AG08395 (cell line): ENCODE data around the gene FBLN7.
"Not testable (repeated sequence)": the region's sequence is repeated elsewhere in the genome, so short reads cannot be mapped to it uniquely, and the experiment has no call there.

Source experiments
- DNase-seq: peaks from one replicate; pipeline ENCODE4 v3.0.0; 2012; ENCODE audit warnings: mixed read lengths, low spot score

FBLN7 gene, protein sequence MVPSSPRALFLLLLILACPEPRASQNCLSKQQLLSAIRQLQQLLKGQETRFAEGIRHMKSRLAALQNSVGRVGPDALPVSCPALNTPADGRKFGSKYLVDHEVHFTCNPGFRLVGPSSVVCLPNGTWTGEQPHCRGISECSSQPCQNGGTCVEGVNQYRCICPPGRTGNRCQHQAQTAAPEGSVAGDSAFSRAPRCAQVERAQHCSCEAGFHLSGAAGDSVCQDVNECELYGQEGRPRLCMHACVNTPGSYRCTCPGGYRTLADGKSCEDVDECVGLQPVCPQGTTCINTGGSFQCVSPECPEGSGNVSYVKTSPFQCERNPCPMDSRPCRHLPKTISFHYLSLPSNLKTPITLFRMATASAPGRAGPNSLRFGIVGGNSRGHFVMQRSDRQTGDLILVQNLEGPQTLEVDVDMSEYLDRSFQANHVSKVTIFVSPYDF

DNA sequence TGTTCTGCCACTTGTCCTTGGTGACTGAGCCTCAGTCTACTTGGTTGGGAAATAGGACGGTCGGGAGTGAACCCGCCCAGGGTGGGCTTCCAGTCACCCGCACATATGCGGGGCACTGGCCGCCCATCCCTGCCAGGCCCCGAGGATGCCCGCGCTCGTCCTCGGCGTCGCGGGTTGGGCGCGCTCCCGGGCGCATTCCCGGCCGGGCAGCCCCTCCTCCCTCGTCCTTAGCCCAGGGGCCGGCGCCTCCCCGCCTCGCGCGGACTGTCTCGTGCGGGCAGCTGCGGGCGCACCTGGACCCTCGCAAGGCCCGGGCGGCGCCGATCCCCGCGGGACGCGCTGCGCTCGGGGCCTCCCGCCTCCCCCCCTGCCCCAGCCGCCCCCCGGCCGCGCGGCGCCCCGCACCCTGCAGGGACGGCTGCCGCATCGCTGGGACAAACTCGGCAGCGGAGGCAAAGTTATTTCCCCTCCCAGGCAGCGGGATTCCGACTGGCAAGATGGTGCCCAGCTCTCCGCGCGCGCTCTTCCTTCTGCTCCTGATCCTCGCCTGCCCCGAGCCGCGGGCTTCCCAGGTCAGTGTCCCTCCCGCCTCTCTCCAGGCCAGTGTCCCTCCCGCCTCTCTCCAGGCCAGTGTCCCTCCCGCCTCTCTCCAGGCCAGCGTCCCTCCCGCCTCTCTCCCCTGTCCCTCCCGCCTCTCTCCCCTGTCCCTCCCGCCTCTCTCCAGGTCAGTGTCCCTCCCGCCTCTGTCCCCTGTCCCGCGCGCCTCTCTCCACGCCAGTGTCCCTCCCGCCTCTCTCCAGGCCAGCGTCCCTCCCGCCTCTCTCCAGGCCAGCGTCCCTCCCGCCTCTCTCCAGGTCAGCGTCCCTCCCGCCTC is at the start of gene FBLN7:
Gene FBLN7, plus strand, starts transcription at position 227 of the 874 bp plus-strand sequence. Its CDS starts 271 bp downstream, at position 498.
- peak; percentile 50 for DNase-seq

- DNase-seq, result no peak
These were observed 48.8 kb upstream of the FBLN7 start for GRCh38 chr2:112089375-112089774.

DNA sequence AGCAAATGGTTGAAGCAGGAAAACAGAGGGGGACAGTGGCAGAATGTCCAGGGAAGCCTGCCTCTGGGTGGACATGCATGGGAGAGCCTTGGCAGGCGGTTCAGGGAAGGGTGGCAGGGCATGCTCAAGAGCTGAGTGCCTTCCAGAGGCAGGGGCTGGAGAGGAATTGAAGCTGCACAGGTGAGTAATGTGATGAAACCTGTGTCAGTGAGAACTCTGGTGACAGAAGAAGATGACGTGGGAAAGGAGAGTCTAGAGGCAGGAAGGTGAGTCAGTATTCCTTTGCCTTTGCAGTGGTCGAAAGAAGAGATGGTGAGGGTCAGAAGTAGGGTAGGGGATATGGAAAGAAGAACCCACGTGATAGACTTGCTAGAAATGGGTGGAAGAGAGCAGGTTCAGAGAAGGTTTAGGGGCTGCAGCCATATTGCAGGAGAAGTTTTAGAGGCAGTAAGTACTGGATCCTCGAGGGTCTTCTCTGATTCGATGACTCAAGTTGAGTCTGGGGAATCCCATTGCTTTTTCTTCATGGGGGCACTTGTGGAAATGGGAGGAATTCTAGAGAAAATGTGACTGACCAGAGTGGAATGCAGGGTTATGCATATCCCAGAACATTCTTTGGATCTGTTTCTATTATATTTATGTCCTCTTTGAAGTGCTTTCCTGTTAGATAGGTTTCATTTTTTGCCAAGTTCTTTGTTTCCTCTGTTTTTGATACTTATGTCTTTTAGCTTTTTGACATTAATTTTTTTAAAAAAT is 45.7 kb upstream of the FBLN7 start:
- peak; percentile 74 for DNase-seq

DNA sequence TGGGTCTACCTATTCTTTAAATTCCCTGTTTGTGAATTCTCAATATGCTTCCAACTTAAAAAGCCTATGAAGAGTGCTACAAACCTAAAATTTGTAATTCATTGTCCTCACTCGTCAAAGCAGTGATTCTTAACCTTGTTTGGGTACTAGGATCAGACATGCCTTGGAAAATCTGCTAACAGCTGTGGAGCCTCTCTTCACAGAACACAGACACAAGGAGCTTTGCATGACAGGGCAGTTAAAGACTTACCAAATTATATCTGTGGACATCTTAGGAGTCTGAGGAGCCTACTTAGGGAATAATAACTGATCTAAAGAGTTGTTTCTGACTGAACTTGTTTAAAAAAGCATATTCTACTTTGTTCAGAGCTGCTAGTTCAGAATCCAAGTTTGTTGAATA is 45.0 kb upstream of the FBLN7 start:
- DNase-seq, result no peak

DNA sequence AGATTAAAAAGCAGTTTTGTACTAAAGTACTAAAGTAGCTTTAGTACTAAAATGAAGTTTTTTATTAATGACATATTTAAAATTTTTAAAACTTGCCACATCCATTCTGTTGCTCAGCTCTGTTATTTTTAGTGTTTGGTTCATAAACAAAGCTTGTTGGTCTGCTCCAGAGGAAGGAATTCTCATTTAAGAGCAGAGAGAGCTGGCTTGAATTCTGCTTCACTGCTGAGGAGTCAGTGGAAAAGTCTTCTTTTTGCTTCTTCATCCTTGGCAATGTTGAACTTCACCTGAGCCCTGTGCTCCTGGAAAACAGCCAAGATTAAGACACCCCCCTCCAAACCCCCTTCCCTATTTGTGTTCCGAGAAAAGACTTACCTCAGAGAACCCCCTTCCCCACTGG is 42.5 kb upstream of the FBLN7 start:
- peak; percentile 15 for DNase-seq

DNA sequence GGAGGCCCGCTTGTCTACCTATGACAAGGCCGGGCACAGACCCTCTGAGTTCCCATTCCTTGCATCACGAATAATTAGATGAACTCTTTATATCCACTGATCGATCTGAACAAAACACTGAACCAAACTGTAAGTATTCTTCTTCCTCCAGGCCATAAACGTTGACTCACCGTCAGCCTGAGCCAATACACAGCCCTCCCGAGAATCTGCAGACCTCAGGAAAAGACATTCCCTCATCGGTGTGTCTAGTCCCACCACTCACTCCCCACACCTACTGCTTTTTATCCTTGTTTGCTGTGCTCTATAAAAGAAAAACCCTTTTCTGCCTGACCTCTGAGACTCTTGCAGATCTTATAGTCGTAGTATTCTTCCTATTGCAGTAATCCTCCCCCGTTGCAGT is 42.1 kb upstream of the FBLN7 start:
- DNase-seq, result no peak

DNA sequence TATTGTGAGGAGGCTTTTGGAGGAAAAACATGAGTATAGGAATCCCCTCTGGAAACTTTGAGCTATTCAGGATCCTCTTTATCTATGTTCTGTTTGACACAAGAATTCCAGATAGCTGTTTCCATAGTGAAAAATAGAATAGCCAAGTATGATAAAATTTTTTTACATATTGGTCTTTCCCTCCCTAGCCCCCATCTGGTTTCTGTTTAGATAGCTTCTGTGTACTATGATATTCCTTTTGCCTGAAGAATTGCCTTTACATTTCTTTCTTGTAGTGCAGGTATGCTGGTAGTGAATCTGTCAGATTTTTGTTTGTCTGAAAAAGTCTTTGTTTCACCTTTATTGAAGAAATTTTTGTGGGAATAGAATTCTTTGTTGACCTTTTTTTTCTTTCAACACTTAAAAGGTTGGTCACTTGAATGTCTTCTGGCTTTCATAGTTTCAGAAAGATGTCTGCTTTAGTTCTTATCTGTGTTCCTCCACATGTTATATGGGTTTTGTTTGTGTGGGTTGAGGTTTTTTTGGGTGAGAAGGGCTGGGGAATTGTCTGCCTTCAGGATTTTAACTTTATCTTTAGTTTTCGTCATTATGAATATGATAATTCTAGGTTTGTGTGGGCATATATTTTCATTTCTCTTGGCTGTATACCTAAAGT is 29.9 kb upstream of the FBLN7 start:
- DNase-seq, result no peak

GRCh38 chr2:112109278-112109677 is 28.9 kb upstream of the FBLN7 start:
- DNase-seq, result no peak

- DNase-seq, result no peak
These were observed 27.2 kb upstream of the FBLN7 start for GRCh38 chr2:112110966-112111365.

DNA sequence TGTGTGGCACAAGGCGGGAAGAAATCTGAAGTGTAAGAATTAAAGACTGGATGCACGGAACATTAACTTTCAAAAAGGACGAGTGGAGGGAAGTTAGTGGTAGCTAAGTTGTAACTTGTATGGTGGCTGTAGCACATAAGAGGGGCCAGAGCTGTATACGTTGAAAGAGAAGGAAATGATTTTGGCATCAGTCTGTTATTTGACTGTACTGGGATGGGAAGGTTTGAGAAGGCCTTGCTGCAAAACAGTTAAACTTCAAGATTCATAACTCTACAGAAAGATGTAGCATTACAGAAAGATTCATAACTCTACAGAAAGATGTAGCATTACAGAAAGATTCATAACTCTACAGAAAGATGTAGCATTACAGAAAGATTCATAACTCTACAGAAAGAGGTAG is 24.8 kb upstream of the FBLN7 start:
- DNase-seq, result not testable (repeated sequence)

DNA sequence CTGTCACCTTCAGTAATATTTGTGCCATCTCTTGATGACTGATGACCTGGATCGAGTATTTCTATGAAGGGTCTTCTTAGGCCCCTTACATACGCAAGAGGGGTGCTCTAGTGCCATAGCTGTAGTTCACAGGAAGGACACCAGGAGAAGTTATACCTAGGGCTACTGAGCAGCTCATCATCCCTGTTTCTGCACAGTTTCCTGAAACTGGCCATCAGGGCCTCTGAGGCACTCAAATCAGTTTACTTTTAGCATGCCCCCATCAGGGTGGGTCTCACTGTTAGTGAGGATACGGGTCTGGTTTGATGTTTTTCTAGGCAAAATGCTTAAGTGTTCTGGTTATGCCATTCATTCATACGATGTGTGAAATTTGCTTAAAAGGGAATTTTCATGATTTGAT is 20.0 kb upstream of the FBLN7 start:
- no peak for DNase-seq

- DNase-seq, result peak; percentile 44
These were observed 16.4 kb upstream of the FBLN7 start for GRCh38 chr2:112121682-112122254.

DNA sequence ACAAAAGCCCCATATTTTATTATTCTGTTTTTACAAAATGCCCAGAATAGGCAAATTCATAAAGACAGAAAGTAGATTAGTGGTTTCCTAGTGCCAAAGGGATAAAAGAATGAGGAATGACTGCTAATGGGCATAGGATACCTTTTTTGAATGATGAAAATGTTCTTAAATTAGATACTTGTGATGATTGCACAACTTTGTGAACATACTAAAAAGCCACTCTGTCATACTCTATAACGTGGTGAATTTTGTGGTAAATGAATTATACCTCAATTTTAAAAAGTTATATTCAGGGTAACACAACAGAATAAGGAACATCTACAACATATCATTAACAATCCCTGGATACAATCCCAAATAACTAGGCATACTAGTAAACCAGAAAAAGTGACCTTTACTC is 9.1 kb upstream of the FBLN7 start:
- no peak for DNase-seq

DNA sequence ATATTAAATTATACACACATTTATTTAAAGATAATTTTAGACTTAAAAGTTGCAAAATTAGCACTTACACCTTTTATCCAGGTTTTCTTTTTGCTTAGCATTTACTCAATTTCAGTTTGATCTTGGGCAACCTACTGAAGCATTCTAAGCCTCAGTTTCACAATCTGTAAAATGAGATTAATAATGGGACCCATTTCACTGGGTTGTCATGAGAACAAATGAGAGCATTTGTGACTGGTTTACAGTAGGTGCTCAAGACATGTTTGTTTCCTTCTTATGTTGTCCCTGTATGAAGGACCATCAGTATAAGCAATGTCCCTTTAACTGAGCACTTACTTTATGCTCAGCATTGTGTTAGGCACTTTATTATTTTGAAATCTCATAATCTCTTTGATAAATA is 4.8 kb upstream of the FBLN7 start:
- no peak for DNase-seq

GRCh38 chr2:112134120-112134519 is 4.1 kb upstream of the FBLN7 start:
- DNase-seq, result no peak

DNA sequence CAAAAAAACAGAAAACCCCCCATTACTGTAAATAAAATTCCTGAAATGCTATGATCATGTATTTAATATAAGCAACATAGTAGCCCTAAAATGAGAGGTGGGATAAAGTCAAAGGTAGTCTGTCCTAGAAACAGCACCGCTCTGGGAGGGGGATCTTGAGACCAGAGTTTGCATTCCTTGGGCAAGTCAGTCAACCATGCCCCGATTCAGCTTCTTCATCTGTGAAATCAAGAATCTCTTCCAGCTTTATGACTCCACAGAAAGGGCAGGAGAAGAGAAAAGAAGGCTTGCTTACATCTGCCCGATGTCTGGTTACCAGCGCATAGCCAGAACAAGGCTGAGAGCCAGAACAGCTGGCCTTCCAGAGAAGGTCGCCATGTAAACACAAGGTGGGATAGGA is 2.1 kb upstream of the FBLN7 start:
- DNase-seq, result no peak

- DNase-seq, result peak; percentile 49
These were observed 548 bp upstream of the FBLN7 start for GRCh38 chr2:112137516-112138158.

GRCh38 chr2:112139033-112139614 is 939 bp downstream of the FBLN7 start:
- DNase-seq, result not testable (repeated sequence)

DNA sequence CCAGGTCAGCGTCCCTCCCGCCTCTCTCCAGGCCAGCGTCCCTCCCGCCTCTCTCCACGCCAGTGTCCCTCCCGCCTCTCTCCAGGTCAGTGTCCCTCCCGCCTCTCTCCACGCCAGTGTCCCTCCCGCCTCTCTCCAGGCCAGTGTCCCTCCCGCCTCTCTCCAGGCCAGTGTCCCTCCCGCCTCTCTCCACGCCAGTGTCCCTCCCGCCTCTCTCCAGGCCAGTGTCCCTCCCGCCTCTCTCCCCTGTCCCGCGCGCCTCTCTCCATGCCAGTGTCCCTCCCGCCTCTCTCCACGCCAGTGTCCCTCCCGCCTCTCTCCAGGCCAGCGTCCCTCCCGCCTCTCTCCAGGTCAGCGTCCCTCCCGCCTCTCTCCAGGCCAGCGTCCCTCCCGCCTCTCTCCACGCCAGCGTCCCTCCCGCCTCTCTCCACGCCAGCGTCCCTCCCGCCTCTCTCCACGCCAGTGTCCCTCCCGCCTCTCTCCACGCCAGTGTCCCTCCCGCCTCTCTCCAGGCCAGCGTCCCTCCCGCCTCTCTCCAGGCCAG is 1.5 kb downstream of the FBLN7 start:
- not testable (repeated sequence) for DNase-seq

GRCh38 chr2:112140205-112140802 is 2.1 kb downstream of the FBLN7 start:
- DNase-seq, result no peak
